T-helper 2 cell (primary cell): ENCODE data around the gene FAM180B.

Experiments used
- DNase-seq, 5 experiments: peaks; one replicate each; pipeline versions ENCODE4 v3.0.0 to v3.0.0-alpha.2; 2012 to 2022

The FAM180B gene

DNA sequence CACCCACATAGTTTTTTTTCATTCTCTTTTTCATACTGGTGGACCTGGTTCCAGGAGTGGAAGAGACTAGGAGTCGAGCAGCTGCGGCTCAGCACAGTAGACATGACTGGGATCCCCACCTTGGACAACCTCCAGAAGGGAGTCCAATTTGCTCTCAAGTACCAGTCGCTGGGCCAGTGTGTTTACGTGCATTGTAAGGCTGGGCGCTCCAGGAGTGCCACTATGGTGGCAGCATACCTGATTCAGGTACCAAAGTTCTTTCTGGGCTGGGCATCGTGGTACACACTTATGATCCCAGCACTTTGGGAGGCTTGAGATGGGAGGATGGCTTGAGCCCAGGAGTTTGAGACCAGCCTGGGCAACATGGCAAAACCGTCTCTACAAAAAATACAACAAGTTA lies 16.8 kb upstream of the FAM180B start:
- DNase-seq, result no peak

DNA sequence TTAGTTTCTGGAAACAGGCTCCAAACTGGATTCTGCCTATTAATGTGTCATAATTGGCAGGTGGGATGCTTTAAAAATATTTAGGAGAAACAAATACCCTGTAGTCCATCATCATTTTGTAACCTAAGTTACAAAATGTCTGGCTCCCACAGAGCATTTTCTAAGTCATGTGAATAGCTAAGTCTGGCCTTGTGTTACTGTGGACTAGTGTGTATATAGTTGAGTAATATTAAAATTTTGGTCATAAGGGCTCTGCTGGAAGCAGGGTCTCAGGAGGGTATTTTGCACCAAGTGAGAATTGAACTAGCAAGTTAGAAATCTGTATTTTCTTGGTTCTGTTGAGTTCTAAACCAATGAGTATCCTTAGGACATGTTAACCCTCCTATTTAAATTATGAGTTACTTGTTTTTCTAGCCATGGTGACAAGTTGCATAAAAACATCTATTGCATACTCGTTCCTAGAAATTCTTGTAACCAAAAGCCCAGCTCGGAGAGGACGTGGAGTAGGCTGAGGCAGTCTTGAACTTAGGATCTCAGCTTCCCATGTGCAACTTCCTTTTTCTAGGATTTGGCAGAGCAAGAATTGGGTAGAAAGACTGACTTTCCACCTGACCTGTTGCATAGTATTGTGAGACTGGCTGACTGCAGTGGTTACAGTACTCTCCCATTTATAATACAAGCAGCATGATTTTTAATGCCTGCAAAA lies 15.7 kb upstream of the FAM180B start:
- DNase-seq, result no peak

DNA sequence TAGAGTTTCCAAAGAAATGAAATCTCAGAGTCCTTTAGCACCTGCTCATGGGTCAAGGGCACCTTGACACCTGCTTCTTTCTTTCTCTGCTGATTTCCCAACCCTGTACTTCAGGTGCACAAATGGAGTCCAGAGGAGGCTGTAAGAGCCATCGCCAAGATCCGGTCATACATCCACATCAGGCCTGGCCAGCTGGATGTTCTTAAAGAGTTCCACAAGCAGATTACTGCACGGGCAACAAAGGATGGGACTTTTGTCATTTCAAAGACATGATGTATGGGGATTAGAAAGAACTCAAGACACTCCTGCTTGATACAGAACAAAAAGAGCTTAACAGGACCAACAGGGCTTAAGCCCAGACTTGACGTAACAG lies 15.1 kb upstream of the FAM180B start:
- DNase-seq, result no peak

GRCh38 chr11:47571895-47572294 lies 14.6 kb upstream of the FAM180B start:
- DNase-seq, result no peak

- DNase-seq, result no peak
These were observed 13.7 kb upstream of the FAM180B start for GRCh38 chr11:47572715-47573255.

DNA sequence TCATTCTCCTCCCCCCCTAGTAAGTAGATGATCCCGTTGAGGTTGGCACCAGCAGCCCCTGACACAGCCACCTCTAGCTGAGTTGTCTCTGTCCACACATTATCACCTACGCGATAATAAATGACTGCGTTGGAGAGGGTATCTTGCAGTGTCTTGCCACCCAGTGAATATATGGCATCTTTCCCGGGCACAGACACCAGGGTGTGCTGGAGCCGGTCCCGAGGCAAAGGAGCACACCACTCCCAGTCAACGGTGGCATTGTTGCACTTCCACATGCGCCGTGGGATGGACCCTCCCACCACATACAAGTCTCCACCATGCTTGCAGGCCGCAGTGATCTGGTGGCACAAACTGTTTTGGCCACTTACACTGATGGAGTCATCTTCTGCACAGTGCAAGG lies 13.2 kb upstream of the FAM180B start:
- no peak for DNase-seq

DNA sequence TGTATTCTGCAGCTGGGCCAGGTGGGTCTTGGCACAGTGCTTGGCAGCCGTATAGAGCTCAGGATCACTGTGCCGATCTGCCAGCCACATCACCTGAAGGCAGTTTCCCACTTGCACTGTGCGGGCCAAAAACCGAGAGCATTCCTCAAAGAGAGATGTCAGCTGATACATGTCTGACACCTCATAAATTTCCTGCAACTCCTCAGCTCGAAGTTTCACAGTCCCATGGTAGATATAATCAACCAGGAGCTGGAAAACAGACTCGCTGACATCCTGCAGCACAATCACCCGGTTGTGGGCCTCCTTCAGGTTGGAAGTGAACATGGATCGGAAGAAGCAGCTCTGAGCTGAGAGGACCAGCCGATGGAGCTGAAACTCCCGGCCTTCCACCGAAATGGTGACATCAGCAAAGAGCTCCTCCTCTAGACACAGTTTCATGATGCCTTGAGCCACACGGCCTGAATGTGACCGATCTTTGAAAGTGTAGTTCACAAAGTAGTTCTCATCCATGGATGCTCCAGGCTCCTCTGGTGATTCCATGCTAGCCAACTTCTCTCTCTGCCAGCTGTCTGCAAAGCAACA lies 8.9 kb upstream of the FAM180B start:
- DNase-seq, result no peak

- DNase-seq, result peak; percentile 69 to 93 (median 79)
These were observed 7.7 kb upstream of the FAM180B start, which contains the start of the genes KBTBD4 and NDUFS3 for GRCh38 chr11:47578524-47579494. Gene KBTBD4, minus strand, starts transcription at chr11:47578970. Its CDS starts 19 bp downstream, at chr11:47578951. Gene NDUFS3, plus strand, starts transcription at chr11:47579074. Its CDS starts 18 bp downstream, at chr11:47579092.

DNA sequence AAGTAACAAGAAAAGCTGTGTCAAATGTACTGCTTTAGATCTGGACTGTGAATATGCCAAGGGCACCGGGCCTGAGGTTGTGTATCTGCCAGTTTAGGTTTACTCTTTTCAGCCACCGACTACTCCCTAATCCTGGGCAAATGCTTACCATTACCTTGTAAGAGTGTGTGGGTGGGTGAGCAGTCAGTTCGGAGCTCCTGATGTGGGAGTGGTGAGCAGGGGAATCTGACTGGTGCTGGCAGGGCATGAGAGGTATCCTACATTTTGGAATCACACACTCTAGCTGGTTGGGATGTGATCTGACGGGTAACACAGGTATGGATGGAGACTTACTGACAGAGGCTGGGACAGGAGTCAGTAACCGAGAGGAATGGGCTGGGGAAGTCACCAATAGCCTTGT lies 2.6 kb upstream of the FAM180B start:
- DNase-seq, result no peak

- DNase-seq, result no peak
These were observed 700 bp downstream of the FAM180B start for GRCh38 chr11:47587039-47587716.

GRCh38 chr11:47587723-47588326 lies 1.3 kb downstream of the FAM180B start:
- DNase-seq, result no peak

DNA sequence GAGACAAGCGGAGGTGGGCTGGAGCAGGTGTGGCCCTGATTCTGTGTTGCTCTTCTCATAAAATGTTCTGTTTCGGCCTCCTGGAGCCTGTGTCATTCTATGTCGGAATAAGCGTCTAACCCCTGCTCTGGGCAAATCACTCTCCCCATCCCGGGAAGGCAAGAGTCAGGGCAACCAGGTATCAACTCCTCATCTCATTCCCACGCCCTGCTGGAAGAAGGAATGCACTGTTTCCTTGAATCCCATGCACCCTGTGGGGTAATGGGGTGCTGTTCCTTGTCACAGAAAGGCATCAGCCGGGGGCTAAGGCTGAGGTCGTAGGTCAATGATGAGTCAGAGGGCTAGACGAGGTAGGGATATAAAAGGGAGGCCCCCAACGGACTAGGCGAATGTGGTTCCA lies 2.6 kb downstream of the FAM180B start:
- no peak for DNase-seq

GRCh38 chr11:47589584-47589976 lies 3.1 kb downstream of the FAM180B start:
- DNase-seq, result no peak

GRCh38 chr11:47589977-47590861 lies 3.7 kb downstream of the FAM180B start:
- DNase-seq, result no peak

GRCh38 chr11:47591764-47592163 lies 5.3 kb downstream of the FAM180B start:
- no peak for DNase-seq

- DNase-seq, result no peak
These were observed 5.8 kb downstream of the FAM180B start for GRCh38 chr11:47592251-47592650.

DNA sequence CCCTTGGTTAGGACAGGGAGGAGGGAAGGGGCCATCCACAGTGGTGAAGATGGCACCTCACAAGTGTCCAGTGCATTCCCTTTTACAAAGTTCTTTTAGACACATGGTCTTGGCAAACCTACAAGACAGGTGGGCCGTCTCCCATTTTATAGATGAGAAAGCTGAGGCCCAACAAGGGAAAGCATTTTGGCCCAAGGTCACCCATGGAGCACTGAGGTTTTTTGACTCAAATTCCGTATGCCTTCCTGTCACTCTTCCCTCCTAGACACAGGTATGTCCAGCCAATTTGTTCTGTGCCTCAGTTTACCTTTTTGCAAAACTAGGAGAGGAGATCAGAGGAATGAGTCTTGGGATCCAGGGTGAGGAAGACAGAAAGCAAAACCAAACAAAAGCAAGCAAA lies 6.5 kb downstream of the FAM180B start:
- DNase-seq, result no peak

- DNase-seq, result no peak
These were observed 7.0 kb downstream of the FAM180B start for GRCh38 chr11:47593492-47593933.

DNA sequence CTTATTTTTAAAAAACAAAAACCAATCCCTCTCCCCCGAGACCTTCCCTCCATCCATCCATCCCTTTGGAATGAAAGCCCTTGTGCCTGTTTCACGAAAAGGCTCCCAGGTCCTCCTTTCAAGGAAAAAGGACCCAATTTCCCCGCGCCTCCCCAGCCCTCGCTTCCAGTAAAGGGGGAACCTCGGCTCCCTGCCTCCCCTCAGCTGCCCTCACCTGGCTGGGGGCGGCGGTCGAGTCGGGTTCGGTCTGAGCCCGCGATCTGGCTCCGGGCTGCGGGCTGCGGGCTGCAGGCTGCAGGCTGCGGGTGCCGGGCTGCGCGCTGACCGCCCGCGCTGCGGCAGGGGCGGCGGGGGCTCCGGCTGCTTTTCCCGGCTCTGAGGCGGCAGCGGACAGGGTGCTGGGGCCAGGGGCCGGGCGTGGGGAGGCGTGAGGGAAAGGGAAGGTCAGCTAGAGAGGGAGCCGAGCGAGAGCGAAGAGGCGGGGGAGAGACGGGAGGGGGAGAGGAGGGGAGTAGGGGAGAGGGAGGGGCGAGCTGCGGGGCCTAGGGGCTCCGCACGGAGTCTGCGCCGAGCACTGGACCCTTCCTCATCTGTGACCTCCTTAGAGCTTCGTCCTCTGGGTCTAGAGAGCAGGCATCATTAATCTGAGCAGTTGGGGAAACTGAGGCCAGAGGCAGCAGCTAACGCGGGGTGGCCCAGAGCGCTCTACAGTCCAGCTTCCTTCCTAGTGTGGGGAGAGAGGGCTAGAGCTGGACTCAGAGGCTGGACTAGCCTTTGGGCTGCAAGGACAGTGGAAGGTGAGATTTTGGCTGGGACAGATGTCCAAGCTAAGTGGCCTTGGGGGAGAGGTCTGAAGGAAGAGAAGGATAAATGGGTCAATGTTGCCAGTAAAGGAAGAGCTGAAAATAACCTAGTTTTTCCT lies 7.7 kb downstream of the FAM180B start, which contains the start of gene C1QTNF4:
Gene C1QTNF4, minus strand, starts transcription at position 478 of the 922 bp plus-strand sequence. CDS start 3,601 bp downstream, outside the sequence.
- DNase-seq, result no peak

DNA sequence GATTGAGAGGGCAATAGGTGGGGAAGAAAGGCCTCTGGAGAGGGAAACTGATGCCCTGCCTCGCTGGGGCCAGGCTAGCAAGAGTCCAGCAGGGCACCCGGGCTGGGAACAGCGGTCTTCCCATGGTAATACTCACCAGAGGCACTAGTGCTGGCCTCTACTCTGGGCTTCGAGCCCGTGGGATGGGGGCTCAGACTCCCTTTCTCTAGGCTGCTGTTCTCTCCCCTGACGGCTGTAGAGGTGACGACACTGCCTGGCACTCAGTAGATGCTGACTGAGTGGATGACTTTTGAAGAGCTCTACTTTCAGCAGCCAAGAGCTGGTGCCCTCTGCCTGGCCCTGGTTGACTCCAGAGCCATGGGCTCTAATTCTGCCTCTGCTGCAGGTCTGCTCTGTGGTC lies 8.6 kb downstream of the FAM180B start:
- no peak for DNase-seq
